ENCODE data around the gene PPP1CC.
"Not testable (repeated sequence)": the region's sequence is repeated elsewhere in the genome, so short reads cannot be mapped to it uniquely, and the experiment has no call there.

PPP1CC gene

GRCh38 chr12:110750784-110751461 lies 8.2 kb upstream of the PPP1CC start:
- DNase-seq: no peak

- no peak for DNase-seq
These were observed 3.9 kb upstream of the PPP1CC start for GRCh38 chr12:110746550-110746949.

GRCh38 chr12:110745542-110746284 lies 3.0 kb upstream of the PPP1CC start:
- DNase-seq: no peak

- no peak for DNase-seq
These were observed 2.0 kb upstream of the PPP1CC start for GRCh38 chr12:110744601-110745264.

GRCh38 chr12:110744151-110744571 lies 1.5 kb upstream of the PPP1CC start:
- no peak for DNase-seq

DNA sequence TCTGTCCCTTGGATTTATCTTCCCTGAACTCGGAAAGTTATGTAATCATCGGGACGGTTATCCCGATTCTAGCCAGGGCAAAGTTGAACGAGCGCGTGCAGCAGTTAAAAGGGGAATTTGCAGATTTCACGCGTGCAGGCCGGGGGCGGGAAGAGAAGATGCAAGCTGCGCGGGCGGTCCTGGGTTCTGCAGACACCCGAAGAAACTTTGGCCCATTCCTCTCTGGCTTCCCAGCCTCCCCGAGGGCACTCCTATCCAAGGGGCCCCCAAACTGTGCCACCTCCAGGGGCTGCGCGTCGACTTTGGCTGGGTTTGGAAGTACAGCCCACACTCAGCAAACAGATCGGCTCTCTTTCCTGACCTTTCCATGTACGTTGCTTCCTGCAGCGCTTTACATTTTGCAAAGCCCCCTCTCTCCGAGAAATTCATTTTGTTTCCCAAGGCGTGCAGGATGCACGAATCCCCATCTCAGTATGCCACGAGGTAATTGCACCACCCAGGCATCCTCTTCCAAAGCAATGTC lies 941 bp upstream of the PPP1CC start:
- no peak for DNase-seq

GRCh38 chr12:110742096-110742717 lies 484 bp downstream of the PPP1CC start:
- peak; percentile 9 for DNase-seq

DNA sequence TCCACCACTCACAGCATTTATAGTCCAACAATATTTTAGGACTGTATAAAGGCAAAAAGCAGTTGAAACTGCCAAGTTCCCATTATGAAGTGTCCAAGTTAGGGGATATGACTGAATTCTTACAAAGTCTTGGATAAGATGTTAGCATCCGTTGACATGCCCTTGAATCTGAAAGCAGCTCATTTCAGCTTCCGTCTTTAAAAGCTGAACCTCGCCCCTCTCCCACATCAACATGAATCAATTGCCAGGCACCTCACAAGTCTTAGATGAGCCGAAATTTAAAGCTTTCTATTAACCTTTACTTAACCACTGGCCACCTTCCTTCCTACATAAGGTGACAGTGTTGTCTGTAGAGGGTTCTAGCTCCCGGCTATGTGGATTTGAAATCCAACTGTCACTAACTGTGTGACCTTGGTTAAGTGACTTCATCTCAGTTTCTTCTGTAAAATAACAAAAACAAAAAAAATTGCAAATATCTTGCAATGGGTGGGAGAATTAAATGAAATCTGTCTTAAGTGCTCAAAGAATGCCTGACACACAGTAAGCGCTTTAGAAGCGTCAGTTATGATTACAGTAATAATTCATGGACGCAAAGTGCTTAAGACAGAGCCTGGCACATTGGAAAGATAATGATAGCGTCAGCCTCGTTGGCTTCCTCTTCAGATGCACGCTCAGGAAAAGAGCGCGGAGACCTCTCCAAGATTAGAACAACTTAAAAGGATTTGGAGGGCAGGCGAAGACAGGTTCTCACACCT lies 1.2 kb downstream of the PPP1CC start:
- DNase-seq: no peak

GRCh38 chr12:110739894-110740293 lies 2.8 kb downstream of the PPP1CC start:
- DNase-seq: no peak

DNA sequence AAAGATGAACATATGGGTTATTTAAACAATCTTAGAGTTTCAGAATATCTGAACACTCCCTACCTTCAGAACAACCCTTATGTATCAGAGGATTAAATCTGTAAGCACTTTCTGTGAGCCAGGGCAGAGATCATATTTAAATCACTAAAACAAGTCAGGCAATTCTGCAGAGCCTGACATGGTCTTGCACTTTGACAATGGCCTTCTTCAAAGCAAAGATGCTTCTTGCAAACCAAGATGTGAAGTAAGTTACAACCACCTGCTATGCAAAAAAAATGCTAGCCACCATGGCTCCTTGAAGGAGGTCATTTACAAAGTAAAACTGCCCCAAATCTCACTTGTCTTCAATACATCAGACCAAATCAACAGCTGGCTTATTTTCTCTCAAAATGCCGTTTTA lies 3.2 kb downstream of the PPP1CC start:
- DNase-seq: no peak

DNA sequence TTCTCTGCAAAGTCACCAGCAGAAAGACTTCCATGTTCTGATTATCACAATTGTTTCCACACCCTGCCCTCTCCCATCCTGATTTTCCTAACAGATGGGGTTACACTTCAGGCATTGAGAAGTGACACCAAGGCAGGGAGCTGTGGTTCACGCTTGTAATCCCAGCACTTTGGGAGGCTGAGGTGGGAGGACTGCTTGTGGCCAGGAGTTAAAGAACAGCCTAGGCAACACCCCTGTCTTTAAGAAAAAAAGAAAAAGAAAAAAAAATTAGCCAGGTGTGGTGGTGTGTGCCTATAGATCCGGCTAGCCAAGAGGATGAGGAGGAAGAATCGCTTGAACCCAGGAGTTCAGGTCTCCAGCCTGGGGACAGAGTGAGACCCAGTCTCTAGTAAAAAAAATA lies 5.2 kb downstream of the PPP1CC start:
- no peak for DNase-seq

DNA sequence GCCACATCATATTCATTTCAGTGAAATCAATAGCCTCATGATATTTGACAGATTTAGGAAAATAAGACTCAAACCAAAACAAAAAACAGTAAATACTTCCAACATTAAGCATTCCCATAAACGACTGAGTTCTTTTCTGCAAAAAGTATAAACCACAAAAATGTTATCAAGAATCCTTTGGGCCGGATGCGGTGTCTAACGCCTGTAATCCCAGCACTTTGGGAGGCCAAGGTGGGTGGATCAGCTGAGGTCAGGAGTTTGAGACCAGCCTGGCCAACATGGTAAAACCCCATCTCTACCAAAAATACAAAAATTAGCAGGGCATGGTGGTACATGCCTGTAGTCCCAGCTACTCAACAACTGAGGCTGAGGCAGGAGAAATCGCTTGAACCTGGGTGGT lies 5.7 kb downstream of the PPP1CC start:
- not testable (repeated sequence) for DNase-seq

DNA sequence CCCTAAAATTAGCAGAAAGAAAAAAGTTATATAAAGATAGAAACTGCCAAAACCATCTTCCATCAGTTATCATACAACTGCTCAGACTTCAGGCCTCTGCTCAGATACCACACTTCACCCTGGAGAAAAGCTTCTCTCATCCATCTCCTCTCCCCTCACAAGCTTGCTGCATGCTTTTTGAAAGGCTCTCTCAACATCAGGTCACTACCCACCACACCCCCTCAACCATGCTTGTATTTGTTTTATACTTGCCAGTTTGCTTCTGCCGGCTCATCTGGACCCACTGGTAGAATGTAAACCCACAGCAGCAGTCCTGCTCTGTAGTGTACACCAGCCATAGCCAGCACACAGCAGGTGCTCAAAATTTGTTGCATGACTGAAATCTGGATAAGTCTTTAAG lies 8.8 kb downstream of the PPP1CC start:
- DNase-seq: no peak

DNA sequence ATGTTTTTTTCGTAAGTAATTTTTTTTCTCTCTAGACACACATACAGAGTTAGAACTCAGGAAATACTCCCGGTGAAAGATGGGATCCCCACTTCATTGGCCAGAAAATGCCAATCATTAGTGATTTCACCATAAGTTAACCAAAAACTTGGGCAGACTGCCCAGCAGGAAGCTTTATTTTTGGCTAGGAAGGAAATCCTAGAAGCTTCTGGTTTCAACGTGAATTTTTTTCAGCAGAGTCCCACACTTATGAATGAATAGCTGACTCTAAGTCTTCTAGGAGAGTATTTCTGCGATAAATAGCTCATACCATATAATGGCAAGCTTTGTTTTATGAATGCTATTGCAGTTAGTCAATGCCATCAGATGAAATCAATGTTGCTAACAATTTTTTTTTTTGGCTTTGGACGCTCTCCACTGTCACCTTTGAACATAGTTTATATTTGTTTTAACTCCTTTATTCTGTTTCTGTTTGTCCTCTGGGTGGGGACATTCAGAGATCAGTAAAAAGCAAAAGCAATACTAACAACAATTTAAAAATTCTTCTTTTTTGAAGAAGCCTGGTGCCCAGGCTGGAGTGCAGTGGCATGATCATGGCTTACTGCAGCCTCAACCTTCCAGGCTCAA lies 9.5 kb downstream of the PPP1CC start:
- DNase-seq: no peak

DNA sequence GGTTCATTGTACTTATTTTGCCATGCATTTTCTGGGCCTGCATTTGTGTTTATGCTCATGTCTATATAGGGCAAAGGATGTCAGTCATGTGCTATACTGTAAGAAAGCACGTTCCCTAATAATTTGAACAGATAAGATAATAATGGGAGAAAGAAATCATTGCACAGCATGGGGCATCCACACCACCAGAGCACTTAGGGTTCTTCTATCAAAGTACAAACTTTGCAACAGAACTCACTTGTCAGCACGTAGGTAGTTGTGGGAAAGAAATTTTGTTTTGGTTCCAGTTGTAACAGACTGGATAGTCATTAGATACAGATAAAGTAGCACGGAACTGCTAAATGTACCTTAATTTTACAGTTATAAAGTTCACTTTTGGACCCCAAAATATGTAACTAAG lies 10.1 kb downstream of the PPP1CC start:
- DNase-seq: no peak

DNA sequence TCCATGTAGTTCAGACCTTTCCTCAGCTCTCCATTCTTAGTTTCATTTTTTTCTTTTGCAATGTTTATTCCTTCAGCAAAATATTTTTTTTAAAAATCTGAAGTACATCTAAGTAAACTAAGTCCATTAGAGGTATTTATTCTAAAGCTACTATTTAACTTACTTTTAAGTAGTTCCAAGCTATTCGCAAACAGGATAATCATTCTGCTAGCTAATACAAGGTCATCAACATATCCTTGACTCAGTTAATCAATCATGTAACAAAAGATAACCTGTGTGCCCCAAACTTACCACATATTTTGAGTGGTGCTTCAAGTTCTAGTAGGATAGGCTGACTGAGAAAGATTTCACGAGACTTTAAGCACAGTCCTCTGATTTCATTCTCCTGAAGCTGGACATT lies 11.2 kb downstream of the PPP1CC start:
- DNase-seq: no peak

- DNase-seq: no peak
These were observed 14.1 kb downstream of the PPP1CC start for GRCh38 chr12:110728628-110729027.

- DNase-seq: no peak
These were observed 15.9 kb downstream of the PPP1CC start for GRCh38 chr12:110726708-110727369.

DNA sequence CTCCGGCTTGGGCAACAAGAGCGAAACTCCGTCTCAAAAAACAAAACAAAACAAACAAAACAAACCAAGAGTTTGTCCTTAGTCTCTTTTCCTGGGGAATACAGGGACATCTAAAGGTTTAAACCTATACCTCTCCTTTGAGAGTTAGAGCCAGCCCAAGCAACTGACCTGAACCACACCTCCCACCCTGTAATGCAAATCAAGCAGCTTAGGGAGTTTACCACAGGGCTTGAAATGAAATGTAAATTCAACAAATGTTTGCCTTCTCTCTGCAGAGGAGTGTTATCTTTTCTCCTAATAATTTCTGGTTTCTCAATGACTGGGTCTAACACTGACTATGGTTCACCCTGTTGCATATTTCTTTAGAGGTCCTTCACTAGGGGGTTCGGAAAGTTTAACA lies 16.7 kb downstream of the PPP1CC start:
- no peak for DNase-seq

DNA sequence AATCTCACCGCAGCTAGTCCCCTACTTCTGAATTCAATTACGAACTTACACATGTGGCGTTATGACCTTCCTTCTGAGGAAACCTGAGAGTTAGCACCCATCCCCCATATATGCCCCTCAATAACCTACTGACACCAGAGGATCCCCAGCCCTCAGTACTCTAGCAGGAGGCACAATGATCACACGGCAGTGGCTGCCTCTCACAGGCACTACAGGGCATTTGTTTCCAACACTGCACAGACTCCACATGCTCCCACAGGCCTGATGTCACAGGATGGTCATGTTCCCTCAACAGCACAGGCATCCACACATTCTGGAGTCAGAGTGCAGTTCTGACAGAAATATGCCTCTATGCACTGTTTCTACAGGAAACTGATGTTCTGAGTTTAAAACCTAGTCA lies 17.4 kb downstream of the PPP1CC start:
- no peak for DNase-seq

GRCh38 chr12:110722892-110723291 lies 19.8 kb downstream of the PPP1CC start:
- not testable (repeated sequence) for DNase-seq

DNA sequence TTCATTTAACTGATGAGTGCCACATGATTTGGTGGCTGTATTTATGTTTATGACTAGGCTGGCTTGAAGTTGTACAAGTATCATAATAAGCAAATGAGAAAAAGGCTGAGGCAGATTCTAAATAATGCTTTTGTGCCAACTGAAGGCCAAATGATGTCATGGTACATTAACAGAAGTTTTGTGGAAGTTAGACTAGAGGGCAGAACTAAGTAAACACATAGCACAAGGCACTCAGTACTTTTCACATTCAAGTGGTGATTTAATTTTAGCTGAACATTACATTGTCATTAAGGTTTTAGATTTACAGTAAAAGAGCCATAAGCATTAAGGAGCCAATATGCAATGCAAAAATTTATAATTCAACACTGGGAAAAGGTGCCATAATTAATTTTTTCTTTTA lies 21.1 kb downstream of the PPP1CC start:
- no peak for DNase-seq
